ENCODE results near the gene MYO18B.

MYO18B gene

DNA sequence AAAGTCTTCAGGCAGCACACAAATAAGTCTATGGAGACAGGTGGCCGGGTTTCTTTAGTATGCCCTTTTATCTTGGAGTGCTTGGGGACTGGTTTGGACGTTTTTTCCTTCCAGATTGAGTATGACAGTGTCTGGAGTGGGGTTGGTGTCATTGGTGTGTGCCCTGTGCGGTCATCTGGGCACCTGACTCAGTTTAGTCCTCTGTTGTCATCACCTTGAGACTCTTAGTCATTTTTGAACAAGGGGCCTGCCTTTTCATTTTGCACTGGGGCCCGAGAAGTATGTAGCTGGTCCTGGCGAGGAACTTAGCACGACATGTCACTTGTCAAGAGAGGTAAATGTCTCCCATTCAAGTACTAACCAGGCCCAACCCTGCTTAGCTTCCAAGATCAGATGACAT, 27.2 kb upstream of the MYO18B start:
- DNase-seq = no peak

DNA sequence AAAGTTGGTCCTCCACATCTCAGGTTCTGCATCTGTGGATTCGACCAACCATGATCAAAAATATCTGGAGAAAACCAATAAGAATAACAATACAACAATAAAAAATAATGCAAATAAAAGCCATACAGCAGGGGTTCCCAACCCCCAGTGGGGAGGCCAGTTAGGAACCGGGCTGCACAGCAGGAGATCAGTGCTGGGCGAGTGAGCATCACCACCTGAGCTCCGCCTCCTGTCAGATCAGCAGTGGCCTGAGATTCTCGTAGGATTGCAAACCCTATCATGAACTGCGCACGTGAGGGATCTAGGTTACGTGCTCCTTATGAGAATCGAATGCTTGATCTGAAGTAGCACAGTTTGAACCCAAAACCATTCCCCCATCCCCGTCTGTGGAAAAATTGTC, 25.4 kb upstream of the MYO18B start:
- DNase-seq = peak in 1 of 3 experiments; percentile 39

DNA sequence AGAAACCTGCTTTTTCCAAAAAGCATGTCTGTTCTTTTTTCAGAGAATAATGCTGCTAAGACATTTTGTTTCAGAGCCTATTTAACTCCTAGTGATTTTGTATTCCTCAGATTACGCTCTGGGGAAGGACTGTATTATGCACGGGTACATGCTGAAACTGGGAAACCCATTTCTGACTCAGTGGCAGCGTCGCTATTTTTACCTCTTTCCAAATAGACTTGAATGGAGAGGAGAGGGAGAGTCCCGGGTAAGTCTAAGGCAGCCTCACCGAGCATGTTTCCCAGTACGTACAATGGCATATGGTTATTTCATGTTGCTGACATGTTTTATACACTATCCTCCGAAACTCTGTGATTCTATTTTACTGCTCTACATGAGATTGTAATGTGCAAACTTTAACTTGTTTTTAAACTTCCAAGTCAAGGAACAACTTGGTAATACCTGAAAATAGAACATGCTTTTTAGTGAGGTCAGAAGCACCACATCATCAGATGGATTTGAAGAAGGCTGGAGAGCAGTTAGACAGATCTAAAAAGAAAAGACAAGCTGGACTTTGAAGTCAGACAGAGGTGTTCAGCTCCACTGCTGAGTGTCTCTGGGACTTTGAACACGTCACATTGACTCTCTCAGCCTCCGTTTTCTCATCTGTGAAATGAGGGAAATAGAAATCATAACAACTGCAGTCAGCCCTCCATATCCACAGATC, 23.7 kb upstream of the MYO18B start:
- no peak for DNase-seq

DNA sequence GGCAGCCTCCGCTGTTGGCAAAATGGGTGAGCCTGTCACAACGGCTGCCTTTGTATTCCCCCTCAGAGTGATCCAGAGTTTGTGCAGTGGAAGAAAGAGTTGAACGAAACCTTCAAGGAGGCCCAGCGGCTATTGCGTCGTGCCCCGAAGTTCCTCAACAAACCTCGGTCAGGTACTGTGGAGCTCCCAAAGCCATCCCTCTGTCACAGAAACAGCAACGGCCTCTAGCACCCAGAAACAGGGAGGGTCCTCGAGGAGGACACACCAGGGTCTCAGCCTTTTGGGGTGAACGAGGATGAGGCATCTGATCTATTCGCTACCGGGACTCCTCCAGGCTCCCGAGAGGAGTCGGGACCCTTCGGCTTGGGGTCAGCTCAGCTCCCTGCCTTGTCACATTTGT, 19.8 kb upstream of the MYO18B start:
- no peak for DNase-seq

DNA sequence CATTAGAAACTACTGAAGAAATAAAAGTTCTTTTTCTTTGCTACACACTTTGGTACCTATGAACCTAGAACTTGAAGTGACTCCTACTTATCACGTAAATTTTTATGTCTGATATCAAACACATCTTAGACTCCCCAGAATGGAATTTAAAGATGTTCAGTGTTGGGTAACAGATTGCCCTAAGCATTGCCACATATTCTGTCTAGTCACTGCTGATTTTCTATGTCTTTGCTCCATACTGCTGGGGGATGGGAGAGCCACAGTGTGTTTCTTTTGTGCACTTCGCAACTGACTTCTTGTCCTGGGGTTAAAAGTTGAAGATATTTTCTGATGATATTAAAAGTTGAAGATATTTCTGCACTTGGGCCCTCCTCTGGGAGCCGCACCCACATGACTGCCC, 19.4 kb upstream of the MYO18B start:
- DNase-seq = no peak

DNA sequence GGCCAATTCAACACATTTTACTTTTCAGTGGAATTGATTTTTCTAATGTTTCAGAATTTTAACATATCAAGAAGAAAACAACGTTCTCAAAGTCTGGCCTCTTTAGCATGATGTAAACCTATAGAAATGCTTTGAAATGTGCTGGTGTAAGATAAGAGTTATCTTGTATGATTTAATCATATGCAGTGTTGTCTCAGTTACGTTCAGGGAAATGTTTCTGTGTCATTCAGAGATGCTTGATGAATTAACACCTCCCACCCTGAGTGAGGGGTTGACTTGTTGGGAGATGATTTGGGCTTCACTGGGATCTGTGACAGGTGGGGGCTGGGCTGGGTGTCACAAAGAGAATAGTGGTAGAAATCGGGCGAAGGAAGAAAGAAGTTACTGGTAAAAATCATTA, 15.7 kb upstream of the MYO18B start:
- DNase-seq = no peak

DNA sequence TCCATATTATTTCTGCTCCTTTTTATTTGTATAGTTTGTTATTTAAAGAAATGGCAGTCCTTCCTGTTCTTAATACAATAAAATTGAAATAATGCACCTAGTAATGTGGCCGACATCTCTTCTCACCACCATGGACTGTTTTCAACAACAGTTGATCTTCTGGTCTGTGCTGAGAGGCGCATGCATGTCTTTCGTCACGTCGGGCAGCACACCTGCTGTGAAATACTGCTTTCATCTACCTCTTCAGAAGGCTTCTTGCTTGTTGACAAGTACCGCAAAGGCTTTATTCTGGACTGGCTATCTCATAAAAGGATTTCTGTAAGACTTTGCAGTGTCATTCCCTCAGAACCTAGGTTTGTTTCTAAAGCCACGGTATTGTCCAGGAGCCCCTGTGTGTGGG, 13.9 kb upstream of the MYO18B start:
- peak in 2 of 3 experiments; percentile 13 to 71 for DNase-seq

DNA sequence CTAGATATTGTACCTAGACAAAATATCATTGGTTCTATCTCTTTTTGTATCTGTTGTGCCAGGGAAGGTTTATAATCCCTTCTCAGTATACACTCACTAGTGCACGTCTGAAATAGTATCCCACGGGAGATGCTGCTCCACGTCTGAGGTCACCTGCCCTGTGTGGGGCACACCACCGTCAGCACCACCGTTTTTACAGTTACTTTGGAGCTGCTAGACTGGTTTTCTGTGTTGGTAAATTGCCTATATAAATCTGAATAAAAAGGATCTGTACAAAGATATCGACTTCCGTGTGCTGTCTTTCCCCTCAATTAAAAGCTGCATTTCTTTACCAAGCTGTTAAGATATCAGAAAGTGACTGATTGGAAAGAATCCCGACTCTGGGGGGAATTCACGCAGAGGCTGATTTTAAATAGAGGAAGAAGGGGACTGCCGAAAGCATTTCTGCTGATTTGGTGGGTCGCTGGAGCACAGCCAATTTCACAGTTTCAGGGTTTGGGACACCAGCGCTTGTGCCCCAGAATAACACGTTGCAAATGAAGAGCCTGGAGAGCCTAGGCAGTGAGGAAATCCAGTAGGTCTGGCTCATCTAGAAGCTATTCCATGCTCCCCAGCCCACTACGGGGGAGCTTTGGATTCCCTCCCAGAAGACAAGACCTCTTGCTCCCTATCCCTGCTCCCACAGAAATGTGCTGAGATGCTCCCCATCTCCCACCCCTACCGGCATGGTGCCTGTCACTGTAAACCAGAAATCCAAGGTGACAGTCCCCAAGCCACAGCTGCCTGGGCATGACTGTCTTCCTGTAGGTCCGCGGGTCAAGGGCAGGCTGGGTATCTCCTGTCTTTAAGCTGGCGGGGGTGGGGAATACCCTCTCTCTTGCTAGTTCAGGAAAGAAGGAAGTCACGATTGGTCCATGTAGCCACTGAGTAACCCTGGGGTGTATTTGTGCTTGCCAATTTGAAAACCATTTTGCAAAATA, 12.7 kb upstream of the MYO18B start:
- DNase-seq = no peak

DNA sequence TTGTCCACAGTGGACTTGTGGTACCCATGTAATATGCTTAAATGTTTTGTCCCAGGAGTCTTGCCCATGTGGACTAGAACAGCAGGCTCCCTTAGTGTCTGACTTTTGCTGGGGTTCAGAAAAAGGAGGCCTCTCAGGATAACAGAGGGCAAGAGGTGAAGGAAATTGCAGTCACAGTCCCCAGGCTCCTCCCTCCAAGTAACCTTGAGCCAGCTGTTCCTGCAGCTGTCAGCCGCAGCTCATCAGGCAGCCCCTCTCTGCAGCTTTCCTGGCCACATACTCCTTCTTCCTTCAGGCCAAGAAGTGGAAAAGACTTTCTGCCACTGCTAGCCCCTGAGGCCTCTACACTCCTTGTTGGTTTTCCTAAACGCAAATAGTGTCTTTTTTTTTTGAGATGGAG, 6.3 kb upstream of the MYO18B start:
- no peak for DNase-seq

DNA sequence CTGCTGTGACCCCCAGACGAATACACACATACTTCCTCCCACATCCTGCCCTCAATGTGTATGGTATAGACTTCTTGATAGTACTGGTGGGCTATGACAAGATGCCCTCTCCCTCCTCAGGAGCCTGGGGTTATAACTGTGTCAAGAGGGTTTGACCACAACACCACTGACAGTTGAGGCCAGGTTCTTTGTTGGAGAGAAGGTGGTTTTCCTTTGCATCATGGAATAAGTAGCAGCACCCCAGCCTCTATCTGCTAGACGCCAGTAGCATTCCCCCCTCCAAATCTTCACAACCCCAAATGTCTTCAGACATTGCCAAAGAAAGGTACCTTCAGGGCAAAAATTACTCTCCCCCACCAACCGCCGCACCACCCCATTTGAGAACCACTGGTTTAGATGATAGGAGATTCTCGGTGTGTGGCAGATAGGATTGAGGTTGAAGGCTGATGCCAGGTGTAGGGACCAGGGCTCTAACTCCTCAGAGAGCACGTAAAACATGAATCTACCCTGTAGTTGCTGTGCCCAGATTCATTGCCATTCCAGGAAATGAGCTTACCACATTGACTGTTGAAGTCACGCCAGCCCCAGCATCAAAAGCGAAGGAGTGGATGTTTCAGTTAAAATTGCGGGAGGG, 5.5 kb upstream of the MYO18B start:
- no peak for DNase-seq

DNA sequence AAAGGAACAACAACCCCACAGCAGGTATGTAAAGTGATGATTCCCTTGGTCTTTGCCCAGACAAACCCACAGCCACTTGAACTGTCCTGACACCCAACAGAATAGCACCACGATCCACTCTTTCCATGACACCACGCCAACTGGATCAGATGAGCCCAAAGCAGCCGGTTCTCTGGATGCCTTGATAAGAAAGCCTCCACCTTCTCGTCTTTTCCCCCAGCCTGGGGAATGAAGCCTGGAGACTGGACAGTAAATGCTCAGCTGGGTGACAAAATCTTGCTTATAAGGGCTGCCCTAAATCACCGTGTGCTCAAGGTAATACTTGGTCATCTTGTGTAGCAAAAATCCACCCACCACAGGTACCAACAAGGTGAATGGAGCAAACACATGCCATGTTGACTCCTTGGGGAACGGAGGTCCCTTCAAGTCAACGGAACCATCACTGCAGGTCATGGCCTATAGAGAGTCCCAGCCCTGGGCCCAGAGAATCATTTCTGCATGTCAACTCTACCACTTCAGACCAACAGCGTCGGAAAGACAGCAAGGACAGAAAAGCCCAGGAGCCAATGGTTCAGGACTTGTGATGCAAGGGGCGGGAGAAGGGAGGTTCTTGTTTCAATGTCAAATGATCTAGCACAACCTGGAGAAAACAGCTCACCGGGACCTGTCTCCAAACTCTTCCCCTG, 2.2 kb upstream of the MYO18B start:
- no peak for DNase-seq

DNA sequence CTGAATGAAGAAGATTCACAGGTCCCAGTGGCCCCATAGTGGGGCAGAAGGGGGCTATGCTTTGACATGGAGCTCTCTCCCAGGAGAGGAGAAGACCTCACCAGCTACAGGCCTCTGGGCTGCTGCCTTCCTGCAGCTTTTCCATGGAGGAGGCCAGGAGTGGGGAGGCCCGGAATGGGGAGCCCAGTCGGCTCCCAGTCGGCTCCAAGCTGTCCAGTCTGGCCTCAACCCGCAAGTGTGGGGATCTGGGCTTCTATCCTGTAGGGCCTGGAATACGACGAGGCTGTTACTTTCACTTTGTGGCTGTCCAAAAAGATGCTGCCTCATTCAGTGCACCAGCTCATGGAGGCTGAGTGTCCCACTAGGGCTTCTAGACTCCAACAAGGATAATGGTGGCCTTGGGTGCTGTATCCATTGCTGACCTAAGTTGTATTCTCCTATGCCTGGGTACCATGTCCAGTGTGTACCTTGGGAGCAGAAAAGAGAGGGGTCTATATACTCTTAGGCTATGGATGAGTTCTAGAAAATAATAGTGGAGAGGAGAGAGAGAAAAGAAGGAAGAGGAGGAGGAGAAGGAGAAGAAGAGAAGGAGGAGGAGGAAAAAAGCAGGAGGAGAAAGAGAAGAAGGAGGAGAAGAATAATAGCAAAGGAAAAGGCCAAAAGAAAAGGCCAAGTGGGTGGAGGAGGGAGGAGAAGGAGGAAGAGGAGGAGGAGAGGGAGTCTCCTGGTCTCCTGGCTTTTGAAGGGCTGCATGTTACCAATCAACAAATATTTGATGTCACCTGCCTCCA, 1.1 kb downstream of the MYO18B start:
- no peak for DNase-seq

DNA sequence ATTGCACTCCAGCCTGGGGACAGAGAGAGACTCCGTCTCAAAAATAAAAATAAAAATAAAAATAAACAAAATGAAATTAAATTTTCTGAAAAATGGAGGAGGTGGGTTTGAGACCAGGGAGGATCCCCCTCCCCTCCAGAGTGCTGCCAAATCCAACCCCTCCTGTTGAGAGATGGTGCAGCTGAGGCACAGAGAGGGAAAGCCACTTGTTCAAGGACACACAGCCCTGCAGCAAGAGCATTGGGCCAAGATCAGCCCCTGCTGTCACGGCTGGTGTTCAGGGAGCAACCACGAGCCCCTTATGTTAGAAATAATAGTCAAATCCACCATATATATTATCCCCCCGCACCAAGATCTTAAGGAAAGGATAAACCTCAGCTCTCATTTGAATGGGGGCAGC, 2.7 kb downstream of the MYO18B start:
- DNase-seq = no peak

DNA sequence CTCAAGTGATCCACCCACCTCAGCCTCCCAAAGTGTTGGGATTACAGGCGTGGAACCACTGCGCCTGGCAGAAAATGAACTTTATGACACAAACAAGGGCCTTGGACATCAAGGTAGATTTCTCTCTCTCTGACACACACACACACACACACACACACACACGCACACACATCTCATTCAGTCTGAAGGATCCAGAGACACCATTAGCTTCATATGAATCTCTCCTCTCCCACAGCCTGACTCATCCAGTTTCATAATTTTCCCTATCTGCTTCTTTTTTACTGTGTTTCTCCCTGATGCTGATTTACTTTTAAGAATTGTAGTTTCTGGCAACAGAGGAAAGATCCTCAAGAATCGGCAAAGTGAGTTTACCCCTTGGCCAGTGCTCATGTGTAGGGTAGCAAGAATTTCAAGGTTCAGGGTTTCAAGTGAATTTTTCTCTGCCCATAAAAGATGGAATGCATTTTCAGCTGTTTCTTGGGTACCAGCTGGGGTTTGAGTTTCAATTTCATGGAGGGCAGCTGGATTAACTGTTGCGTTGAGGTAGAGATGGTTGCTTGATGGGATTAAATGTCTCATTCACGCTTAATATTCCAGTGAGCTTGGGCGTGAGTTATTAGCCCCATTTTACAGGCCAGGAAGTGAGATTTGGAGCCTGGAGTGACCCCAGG, 3.5 kb downstream of the MYO18B start:
- no peak for DNase-seq

DNA sequence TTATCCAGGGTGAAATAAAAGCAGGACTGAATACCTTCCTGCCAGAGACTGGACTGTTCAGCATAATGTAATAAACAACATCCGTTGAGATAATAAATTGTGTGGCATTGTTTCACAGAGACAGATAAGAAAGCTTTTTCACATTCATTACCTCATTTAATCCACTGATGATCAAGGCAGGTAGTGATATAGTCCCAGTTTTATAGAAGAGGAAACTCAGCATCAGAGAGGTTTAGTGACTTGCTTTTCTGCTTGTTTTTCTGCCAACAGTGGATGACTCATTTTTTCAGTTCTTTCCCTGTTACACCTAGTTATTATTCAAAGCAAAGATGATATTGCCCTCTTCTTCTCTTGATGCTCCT, 4.0 kb downstream of the MYO18B start:
- no peak for DNase-seq

DNA sequence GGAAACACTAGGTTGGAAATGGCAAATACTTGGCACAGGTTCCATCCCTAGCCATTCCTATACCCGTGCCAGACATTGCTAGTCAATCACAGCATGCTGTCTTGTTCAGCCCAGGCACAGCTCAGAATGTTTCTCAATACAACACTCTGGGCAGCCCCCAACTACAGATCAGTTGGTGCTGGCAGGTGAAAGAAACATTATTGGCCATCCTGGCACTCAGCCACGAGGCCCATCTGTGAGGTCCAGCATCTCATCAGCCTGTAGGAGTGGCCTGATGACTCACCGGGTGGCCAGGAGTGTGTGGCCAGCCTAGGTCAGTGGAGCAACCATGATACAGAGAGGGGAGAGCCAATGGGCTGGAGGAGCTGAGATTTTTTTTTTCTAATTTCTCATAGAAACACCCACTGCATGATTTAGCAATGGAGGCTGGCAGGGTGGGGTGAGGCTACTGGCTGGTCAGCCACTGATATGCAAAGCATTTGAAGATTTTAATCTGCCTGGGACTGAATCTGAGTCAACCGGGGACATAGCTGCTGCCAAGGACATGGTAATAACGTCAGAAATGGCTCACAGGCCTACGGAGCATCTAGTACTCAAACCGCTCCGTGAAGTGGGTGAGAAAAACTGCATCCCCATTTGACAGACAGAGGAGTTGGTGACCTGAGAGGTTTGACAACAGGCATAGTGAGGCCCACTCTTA, 5.4 kb downstream of the MYO18B start:
- peak in 1 of 3 experiments; percentile 3 for DNase-seq

DNA sequence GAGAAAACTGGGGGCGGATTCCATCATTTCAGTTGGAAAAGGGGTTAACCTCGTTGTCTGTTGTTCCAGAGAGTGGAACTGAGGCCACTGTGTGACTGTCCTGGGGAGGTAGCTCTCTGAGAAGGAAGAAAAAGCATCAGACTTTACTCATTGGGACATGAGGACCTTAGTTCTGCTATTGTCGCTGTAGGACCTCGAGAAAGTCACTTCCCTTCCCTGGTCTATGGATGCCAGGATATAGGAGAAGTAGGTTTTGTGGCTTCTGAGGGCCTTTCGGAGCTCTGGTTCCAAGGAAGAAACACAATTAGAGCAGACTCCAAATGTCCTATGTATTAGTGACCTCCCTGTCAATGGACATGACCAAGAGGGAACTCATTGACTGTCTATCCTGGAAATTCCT, 6.2 kb downstream of the MYO18B start:
- no peak for DNase-seq

DNA sequence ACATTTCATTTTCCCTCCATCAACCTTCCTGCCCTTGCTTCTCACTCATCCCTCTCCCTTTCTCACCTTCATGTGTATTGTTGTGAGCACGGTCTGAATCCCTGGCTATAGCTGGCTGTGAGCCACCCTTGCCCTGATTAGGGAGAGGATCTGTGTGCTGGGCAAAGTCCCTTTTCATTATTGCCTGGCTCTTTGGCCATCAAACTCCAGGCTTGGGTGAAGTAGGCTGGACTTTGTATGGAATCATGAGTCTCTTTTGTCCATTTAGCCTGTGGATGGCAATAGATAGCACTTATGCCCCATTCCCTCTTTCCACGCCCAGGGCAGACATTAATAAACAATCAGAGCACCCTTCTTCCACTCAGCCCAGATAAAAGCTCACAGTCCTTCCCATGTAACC, 6.7 kb downstream of the MYO18B start:
- DNase-seq = no peak

DNA sequence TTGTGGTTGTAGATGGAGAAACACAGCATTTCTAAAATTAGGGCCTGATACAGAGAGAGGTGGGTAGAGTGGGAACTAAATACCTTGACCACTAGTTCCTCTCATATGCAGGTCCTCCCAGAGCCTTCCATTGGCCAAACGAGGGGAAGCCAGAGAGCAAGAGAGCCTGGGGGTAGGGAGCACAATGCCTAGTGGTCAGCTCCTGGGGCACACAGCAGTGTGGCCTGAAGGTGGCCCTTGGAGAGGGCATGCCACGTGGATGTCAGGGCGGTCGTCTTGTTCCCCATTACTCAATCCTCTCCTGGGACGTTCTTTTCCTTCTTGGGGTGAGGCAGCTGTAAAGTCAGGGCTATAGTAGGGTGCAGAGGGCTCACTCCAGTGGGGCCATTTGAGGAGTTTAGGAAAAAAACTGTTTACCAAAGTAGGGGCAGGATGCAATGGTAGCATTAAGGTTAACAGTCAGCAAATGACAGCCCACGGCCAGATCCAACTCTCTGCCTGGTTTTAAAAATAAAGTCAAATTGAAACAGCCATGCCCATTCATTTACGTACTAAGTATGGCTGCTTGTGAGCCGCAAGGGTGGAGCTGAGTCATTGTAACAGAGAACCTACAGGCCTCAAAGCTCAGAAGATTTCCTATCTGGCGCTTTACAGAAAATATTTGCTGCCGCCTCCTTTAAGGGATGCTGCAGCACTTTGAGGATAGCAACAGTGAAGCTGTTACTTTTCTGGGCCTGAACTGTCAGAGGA, 7.6 kb downstream of the MYO18B start:
- DNase-seq = no peak

DNA sequence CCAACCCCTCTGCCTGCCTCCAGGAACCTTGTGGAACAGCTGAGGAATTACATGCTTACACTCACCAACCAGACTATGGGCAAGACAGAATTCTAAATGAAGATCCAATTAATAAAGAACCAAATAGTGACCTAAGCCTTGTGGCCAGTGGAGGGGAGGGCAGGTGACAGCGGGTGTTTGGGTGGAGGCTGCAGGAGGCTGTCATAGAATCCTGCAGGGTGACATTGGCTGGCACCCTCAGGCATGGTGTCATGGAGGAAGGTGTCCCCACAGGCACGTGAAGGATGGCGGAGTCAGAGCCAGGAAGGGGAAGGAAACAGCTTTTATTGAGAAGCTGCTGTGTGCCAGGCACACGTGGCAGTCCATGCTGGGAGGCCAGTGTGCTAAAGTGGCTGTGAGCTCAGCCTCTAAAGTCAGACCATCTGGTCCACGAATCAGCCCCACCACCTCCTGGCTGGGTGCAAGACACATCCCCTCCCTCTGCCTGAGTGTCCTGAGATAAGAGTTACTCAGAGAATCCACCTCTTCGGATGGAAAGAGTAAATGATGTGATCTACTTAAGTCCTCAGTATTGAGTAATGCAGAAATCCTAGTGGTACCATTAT, 8.7 kb downstream of the MYO18B start:
- no peak for DNase-seq

Data from NCI-H1417 (cell line).